Coronary artery (tissue), 2 donors: ENCODE measurements around the gene SLIT3.

Experiments
- DNase-seq: peaks from one replicate; pipeline ENCODE4 v3.0.0-alpha.2; 2017; ENCODE audit warnings: low spot score
- H3K27ac ChIP-seq, 2 donors: fragments of 200-600 bp; sonication (generic); one replicate each; pipeline ENCODE4 v1.5.1; 2016 to 2019
- H3K4me3 ChIP-seq: fragments of 200-600 bp; sonication (generic); 2 replicates; pipeline ENCODE4 v1.5.1; 2016; ENCODE audit warnings: mild to moderate bottlenecking, moderate library complexity
- TF ChIP-seq, protein P1 (sequence below): fragments of 200-600 bp; sonication (generic); IDR thresholded peaks from one replicate; pipeline ENCODE4 v1.5.1; 2019; ENCODE audit warnings: antibody characterized with exemption

The SLIT3 gene

DNA sequence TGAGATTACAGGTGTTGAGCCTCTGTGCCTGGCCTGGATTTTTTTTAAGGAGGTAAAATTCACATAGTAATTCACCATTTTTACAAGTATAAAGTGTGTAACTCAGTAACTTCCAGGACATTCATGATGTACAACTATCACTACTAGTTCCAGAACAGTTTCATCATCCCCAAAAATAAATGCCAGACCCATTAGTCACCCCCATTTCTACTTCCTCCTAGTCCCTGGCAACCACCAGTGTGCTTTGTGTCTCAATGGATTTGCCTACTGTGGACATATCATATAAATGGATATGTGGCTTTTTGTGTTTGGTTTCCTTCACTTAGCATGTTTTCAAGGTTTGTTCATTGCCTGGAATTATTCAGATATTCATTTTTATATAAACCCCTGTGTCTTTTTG lies 649.3 kb downstream of the SLIT3 start:
- TF ChIP-seq, protein P1, sequence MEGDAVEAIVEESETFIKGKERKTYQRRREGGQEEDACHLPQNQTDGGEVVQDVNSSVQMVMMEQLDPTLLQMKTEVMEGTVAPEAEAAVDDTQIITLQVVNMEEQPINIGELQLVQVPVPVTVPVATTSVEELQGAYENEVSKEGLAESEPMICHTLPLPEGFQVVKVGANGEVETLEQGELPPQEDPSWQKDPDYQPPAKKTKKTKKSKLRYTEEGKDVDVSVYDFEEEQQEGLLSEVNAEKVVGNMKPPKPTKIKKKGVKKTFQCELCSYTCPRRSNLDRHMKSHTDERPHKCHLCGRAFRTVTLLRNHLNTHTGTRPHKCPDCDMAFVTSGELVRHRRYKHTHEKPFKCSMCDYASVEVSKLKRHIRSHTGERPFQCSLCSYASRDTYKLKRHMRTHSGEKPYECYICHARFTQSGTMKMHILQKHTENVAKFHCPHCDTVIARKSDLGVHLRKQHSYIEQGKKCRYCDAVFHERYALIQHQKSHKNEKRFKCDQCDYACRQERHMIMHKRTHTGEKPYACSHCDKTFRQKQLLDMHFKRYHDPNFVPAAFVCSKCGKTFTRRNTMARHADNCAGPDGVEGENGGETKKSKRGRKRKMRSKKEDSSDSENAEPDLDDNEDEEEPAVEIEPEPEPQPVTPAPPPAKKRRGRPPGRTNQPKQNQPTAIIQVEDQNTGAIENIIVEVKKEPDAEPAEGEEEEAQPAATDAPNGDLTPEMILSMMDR = no peak
- H3K27ac ChIP-seq = no peak overlapping the region
- no peak for DNase-seq
- H3K4me3 ChIP-seq = no peak overlapping the region

DNA sequence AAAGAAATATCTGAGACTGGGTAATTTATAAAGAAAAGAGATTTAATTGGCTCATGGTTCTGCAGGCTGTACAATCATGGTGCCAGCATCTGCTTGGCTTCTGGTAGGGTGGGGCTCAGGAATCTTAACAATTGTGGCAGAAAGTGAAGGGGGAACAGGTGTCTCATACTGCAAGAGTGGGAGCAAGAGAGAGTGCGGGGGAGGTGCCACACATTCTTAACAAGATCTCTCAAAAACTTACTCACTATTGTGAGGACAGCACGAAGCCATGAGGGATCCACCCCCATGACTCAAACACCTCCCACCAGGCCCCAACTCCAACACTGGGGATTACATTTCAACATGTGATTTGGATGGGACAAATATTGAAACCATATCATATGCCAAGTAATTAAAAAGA lies 651.6 kb downstream of the SLIT3 start:
- no peak for DNase-seq
- no peak overlapping the region for H3K27ac ChIP-seq
- TF ChIP-seq, protein P1 = no peak
- H3K4me3 ChIP-seq = no peak overlapping the region

DNA sequence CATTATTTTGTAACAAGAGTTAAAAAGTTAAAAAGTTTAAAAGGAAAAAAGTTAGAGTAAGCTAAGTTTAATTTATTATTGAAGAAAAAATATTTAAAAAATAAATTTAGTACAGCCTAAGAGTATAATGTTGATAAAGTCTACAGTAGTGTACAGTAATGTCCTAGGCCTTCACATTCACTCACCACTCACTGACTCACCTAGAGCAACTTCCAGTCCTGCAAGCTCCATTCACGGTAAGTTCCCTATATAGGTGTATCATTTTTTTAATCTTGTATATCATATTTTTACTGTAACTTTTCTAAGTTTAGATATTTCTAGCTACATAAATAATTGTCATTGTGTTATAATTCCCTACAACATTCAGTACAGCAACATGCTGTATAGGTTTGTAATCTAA lies 652.4 kb downstream of the SLIT3 start:
- DNase-seq = no peak
- H3K4me3 ChIP-seq = no peak overlapping the region
- no peak overlapping the region for H3K27ac ChIP-seq
- TF ChIP-seq, protein P1 = no peak

DNA sequence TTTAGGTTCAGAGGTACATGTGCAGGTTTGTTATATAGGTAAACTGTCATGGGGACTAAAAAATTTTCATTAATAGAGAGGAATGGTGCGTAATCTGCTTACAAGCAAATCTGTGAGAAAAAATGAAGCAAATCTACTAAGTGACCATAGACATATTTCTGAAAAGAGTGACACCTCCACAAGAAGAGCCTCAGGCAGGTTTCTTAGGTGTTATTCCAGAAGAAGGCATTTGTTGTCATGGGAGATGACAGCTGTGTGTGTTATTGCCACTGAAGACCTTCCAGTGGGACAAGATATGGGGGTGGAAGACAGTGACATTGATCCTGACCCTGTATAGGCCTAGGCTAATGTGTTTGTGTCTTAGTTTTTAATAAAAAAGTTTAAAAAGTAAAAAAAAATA lies 652.9 kb downstream of the SLIT3 start:
- TF ChIP-seq, protein P1 = no peak
- no peak for DNase-seq
- Histone ChIP-seq H3K4me3 (no peak overlapping the region), H3K27ac (no peak overlapping the region)

DNA sequence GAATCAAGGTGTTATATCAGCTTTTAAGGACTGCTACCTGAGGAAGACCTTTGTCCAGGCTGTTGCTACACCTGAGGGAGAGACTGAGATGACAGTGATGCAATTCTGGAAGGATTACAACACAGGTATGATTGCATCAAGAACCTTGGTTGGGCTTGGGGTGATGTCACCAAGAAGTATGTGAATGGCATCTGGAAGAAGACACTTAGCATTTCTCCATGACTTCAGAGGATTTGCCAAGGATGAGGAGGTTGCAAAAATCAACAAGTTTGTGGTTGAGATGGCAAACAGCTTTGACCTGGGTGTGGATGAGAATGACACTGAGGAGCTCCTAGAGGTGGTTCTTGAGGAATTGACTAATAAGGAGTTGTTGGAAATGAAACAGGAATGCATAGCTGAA lies 653.9 kb downstream of the SLIT3 start:
- TF ChIP-seq, protein P1 = no peak
- DNase-seq = no peak
- Histone ChIP-seq H3K4me3 (no peak overlapping the region), H3K27ac (no peak overlapping the region)

DNA sequence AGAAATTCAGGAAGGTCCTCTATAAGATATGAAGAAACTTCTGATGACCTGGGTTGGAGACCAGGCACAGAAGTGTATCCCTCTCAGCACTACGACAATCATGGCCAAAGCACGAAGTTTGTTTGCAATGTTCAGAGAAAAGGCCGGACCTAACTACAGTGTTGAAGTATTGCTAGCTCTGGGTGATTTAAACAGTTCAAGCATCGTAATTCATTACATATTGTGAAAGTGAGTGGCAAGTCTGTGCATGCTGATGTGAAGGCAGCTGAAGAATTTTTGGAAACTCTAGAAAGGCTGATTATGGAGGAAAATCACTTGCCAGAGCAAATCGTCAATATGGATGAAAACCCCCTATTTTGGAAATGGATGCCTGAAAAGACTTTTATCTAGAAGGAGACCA lies 654.6 kb downstream of the SLIT3 start:
- Histone ChIP-seq H3K27ac (no peak overlapping the region), H3K4me3 (no peak overlapping the region)
- DNase-seq = no peak
- TF ChIP-seq, protein P1 = no peak

DNA sequence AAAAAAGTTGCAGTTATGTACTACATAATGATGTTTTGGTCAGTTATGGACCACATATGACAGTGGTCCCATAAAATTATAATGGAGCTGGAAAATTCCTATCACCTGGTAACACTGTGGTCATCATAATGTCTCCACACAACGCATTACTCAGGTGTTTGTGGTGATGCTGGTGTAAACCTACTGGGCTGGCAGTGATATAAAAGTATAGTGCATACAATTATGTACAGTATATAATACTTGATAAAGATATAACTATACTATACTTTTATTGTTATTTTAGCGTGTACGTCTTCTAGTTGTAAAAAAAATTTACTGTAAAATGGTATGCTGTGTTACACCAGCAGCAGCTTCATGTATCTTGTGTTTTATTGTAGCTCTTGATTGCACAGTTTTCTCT lies 655.7 kb downstream of the SLIT3 start:
- Histone ChIP-seq H3K4me3 (no peak overlapping the region), H3K27ac (no peak overlapping the region)
- TF ChIP-seq, protein P1 = no peak
- DNase-seq = no peak
